Measurements from ENCODE around the gene WDR5B.
A peak's percentile ranks its signal among the peaks of the same experiment; 100 is the strongest.

Gene WDR5B

GRCh38 chr3:122396511-122396910, 19.4 kb downstream of the WDR5B start:
- no peak for TF ChIP-seq Cebpa-rat (IDR thresholded peaks at IDR 0.05)
- Histone ChIP-seq H3K27me3 (no peaks in the 10 kb centered on the region), H3K9ac (no peak overlapping the region), H3K4me2 (no peak overlapping the region), H3K36me3 (peaks cover 0 to 29% (median 9%) of the 10 kb centered on the region in 11 experiments; a peak in 8 of 22 replicates), H3K27ac (no peak overlapping the region), H3K9me3 (replicated peaks in 1 of 11) (no peaks in the 10 kb centered on the region), H3K4me1 (peaks cover 0 to 32% (median 5%) of the 10 kb centered on the region in 10 experiments; a peak in 8 of 20 replicates), H4K20me1 (no peaks in the 10 kb centered on the region), H3K4me3 (no peak overlapping the region)

- H3K9me3 ChIP-seq (replicated peaks in 1 of 11), result no peaks in the 10 kb centered on the region
- H3K27me3 ChIP-seq, result no peaks in the 10 kb centered on the region
- peak overlapping the region in 4 of 11 experiments; percentile 21 to 59 (median 30); a peak in 5 of 22 replicates for H3K4me2 ChIP-seq
- H3K4me1 ChIP-seq, result peaks cover 2 to 32% (median 8%) of the 10 kb centered on the region in 10 experiments
- no peak overlapping the region for H3K27ac ChIP-seq
- no peak overlapping the region for H3K9ac ChIP-seq
- TF ChIP-seq Cebpa-rat (IDR thresholded peaks at IDR 0.05), result no peak
- H4K20me1 ChIP-seq, result no peaks in the 10 kb centered on the region; a peak in 1 of 22 replicates
- H3K4me3 ChIP-seq, result no peak overlapping the region
- peaks cover 0 to 29% (median 9%) of the 10 kb centered on the region in 11 experiments; a peak in 8 of 22 replicates for H3K36me3 ChIP-seq
Observed at GRCh38 chr3:122395582-122395981, 20.3 kb downstream of the WDR5B start.

- Histone ChIP-seq H3K36me3 (peaks cover 0 to 21% (median 9%) of the 10 kb centered on the region in 11 experiments; a peak in 8 of 22 replicates), H3K27me3 (no peaks in the 10 kb centered on the region), H3K9me3 (replicated peaks in 1 of 11) (no peaks in the 10 kb centered on the region), H4K20me1 (peaks cover 0 to 4% (median 0%) of the 10 kb centered on the region in 11 experiments; a peak in 2 of 22 replicates), H3K9ac (no peak overlapping the region; a peak in 2 of 22 replicates), H3K27ac (no peak overlapping the region; a peak in 1 of 22 replicates), H3K4me1 (peaks cover 10 to 32% (median 14%) of the 10 kb centered on the region in 10 experiments), H3K4me2 (peak overlapping the region in 1 of 11 experiments; percentile 59; a peak in 1 of 22 replicates), H3K4me3 (no peak overlapping the region)
- no peak for TF ChIP-seq Cebpa-rat (IDR thresholded peaks at IDR 0.05)
Observed at GRCh38 chr3:122394173-122394572, 21.7 kb downstream of the WDR5B start.

- H3K4me2 ChIP-seq, result no peak overlapping the region
- H3K4me1 ChIP-seq, result peaks cover 10 to 32% (median 14%) of the 10 kb centered on the region in 10 experiments
- H3K27ac ChIP-seq, result no peak overlapping the region; a peak in 1 of 22 replicates
- H3K27me3 ChIP-seq, result no peaks in the 10 kb centered on the region
- peaks cover 0 to 4% (median 0%) of the 10 kb centered on the region in 11 experiments; a peak in 2 of 22 replicates for H4K20me1 ChIP-seq
- no peak for TF ChIP-seq Cebpa-rat (IDR thresholded peaks at IDR 0.05)
- no peaks in the 10 kb centered on the region for H3K9me3 ChIP-seq (replicated peaks in 1 of 11)
- no peak overlapping the region; a peak in 2 of 22 replicates for H3K9ac ChIP-seq
- no peak overlapping the region for H3K4me3 ChIP-seq
- peaks cover 0 to 16% (median 9%) of the 10 kb centered on the region in 11 experiments; a peak in 7 of 22 replicates for H3K36me3 ChIP-seq
Observed at GRCh38 chr3:122392868-122393844, 22.7 kb downstream of the WDR5B start.

GRCh38 chr3:122391681-122392446, 24.0 kb downstream of the WDR5B start:
- no peak overlapping the region for H3K27ac ChIP-seq
- H3K9ac ChIP-seq, result peak overlapping the region in 1 of 11 experiments; percentile 50; a peak in 1 of 22 replicates
- H3K36me3 ChIP-seq, result peaks cover 0 to 21% (median 9%) of the 10 kb centered on the region in 11 experiments; a peak in 9 of 22 replicates
- no peaks in the 10 kb centered on the region for H3K9me3 ChIP-seq (replicated peaks in 1 of 11)
- no peak overlapping the region for H3K4me3 ChIP-seq
- no peaks in the 10 kb centered on the region for H3K27me3 ChIP-seq
- no peak overlapping the region for H3K4me2 ChIP-seq
- peaks cover 0 to 4% (median 0%) of the 10 kb centered on the region in 11 experiments; a peak in 2 of 22 replicates for H4K20me1 ChIP-seq
- no peak for TF ChIP-seq Cebpa-rat (IDR thresholded peaks at IDR 0.05)
- H3K4me1 ChIP-seq, result peaks cover 10 to 32% (median 19%) of the 10 kb centered on the region in 10 experiments

- peaks cover 0 to 4% (median 0%) of the 10 kb centered on the region in 11 experiments; a peak in 2 of 22 replicates for H4K20me1 ChIP-seq
- H3K27me3 ChIP-seq, result no peaks in the 10 kb centered on the region
- peaks cover 14 to 40% (median 28%) of the 10 kb centered on the region in 10 experiments for H3K4me1 ChIP-seq
- H3K4me3 ChIP-seq, result no peak overlapping the region
- H3K9ac ChIP-seq, result peak overlapping the region in 3 of 11 experiments; percentile 28 to 50 (median 42); a peak in 6 of 22 replicates
- H3K27ac ChIP-seq, result no peak overlapping the region
- peaks cover 0 to 29% (median 9%) of the 10 kb centered on the region in 11 experiments; a peak in 11 of 22 replicates for H3K36me3 ChIP-seq
- TF ChIP-seq Cebpa-rat (IDR thresholded peaks at IDR 0.05), result no peak
- H3K9me3 ChIP-seq (replicated peaks in 1 of 11), result no peaks in the 10 kb centered on the region
- H3K4me2 ChIP-seq, result peak overlapping the region in 7 of 11 experiments; percentile 21 to 54 (median 34); a peak in 8 of 22 replicates
Observed at GRCh38 chr3:122390665-122391064, 25.2 kb downstream of the WDR5B start.

GRCh38 chr3:122389892-122390291, 26.0 kb downstream of the WDR5B start:
- Histone ChIP-seq H3K27ac (no peak overlapping the region), H3K9ac (peak overlapping the region in 1 of 11 experiments; percentile 28; a peak in 1 of 22 replicates), H3K9me3 (replicated peaks in 1 of 11) (no peaks in the 10 kb centered on the region), H3K27me3 (no peaks in the 10 kb centered on the region), H3K4me3 (no peak overlapping the region), H3K36me3 (peaks cover 0 to 29% (median 9%) of the 10 kb centered on the region in 11 experiments; a peak in 11 of 22 replicates), H3K4me2 (peak overlapping the region in 7 of 11 experiments; percentile 21 to 54 (median 34); a peak in 6 of 22 replicates), H4K20me1 (peaks cover 0 to 4% (median 0%) of the 10 kb centered on the region in 11 experiments; a peak in 2 of 22 replicates), H3K4me1 (peaks cover 11 to 41% (median 34%) of the 10 kb centered on the region in 10 experiments)
- TF ChIP-seq Cebpa-rat (IDR thresholded peaks at IDR 0.05), result no peak

GRCh38 chr3:122389197-122389596, 26.7 kb downstream of the WDR5B start:
- H3K27me3 ChIP-seq, result no peaks in the 10 kb centered on the region
- H4K20me1 ChIP-seq, result peaks cover 0 to 4% (median 0%) of the 10 kb centered on the region in 11 experiments; a peak in 2 of 22 replicates
- no peak overlapping the region for H3K27ac ChIP-seq
- no peak overlapping the region for H3K9ac ChIP-seq
- no peaks in the 10 kb centered on the region for H3K9me3 ChIP-seq (replicated peaks in 1 of 11)
- H3K4me2 ChIP-seq, result no peak overlapping the region; a peak in 1 of 22 replicates
- peaks cover 15 to 47% (median 34%) of the 10 kb centered on the region in 10 experiments for H3K4me1 ChIP-seq
- H3K4me3 ChIP-seq, result no peak overlapping the region
- TF ChIP-seq Cebpa-rat (IDR thresholded peaks at IDR 0.05), result no peak
- peaks cover 0 to 25% (median 4%) of the 10 kb centered on the region in 11 experiments; a peak in 10 of 22 replicates for H3K36me3 ChIP-seq
